ENCODE results near the gene HERC2.

Gene HERC2

DNA sequence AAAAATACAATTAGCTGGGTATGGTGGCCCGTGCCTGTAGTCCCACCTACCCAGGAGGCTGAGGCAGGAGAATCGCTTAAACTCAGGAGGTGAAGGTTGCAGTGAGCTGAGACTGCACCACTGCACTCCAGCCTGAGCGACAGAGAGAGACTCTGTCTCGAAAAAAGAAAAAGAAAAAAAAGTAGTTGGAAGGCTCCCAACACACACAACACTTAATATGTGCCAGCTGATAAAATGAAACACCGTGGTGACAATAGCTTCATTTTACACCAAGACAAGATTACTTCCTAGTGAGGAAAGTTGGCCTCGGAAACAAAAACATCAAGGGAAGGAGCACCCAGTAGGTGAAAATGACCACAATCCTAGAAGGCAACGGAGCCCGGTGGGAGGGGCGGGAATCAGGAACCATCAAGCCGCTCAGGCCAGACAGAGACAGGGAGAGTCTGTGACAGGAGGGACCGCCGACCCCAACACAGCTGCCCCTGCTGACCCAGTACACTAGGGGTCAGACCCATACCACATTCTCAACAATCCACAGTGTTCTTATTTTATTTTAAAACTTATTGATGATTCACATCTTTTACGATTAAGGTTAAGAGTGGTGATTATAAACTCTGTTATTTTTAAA lies 168.4 kb downstream of the HERC2 start:
- TF ChIP-seq TAF1 (IDR thresholded peaks at IDR 0.05; ENCODE audit: borderline replicate concordance, insufficient read depth, low read length) (no peak), REST (IDR thresholded peaks at IDR 0.05; ENCODE audit: insufficient read depth in 1 of 2, low read depth in 2 of 2, low read length in 2 of 2) (no peak), FOXP2 (optimal IDR thresholded peaks at IDR 0.05; ENCODE audit: borderline replicate concordance, extremely low read depth, extremely low read length, insufficient read depth) (no peak)

- no peak for TF ChIP-seq SIN3A (IDR thresholded peaks at IDR 0.05; ENCODE audit: borderline replicate concordance, insufficient read depth, low read length)
- TF ChIP-seq REST (IDR thresholded peaks at IDR 0.05; ENCODE audit: insufficient read depth in 1 of 2, low read depth in 2 of 2, low read length in 2 of 2) = no peak
Measured at GRCh38 chr15:28147801-28148200, 174.2 kb downstream of the HERC2 start.

DNA sequence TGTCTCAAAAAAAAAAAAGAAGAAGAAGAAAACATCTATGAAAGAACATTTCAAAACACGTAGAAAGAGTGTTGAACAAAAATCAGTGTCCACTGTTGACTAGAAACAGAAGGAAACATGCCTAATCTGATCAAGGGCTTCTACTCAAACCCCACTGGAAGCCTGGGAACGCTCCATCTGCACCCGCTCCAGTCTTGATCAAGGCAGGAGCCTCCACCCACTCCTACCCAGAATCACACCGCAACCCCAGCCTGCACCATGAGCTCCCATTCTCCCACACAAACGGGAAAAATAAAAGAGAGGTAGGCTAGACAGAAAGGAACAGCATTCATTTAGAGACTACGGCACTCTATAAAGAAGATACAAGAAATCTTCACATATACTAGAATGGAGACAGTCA lies 181.9 kb downstream of the HERC2 start:
- TF ChIP-seq POLR2AphosphoS5 (IDR thresholded peaks at IDR 0.05; ENCODE audit: low read depth, low read length) = no peak

- no peak for TF ChIP-seq FOXP2 (optimal IDR thresholded peaks at IDR 0.05; ENCODE audit: borderline replicate concordance, extremely low read depth, extremely low read length, insufficient read depth)
Measured at GRCh38 chr15:28133281-28133680, 188.7 kb downstream of the HERC2 start.

DNA sequence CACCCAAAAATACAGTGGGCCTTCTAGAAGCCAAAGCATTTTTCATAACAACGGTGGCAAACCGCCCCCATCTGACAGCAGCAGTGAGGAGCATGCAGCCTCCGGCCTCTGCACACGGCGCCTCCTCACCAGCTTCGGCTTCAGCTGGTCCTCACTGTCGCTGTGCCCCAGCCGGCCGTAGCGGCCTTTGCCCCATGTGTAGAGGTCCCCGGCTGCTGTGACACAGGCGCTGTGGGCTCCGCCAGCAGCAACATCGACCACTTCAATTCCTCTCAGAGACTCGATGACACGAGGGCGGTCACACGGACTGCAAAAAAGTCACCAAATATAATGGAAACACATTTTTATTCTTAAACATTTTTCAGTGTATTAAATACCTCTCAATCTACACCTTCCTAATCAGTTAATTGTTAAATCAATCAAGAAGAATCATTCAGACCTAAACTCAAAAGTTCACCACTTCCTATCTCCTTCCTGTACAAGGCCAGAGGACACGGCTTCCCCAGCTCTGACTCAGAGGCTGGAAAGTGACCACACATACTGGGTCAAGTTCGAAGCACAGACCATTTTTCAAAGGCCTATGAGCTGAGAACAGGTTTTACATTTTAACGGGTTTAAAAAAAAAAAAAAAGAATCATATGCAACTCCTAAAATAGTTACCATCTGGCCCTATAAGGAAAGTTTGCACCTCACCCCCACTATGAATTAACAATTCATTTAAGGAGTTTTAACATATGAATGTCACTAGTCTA lies 189.3 kb downstream of the HERC2 start:
- TF ChIP-seq FOXP2 (optimal IDR thresholded peaks at IDR 0.05; ENCODE audit: borderline replicate concordance, extremely low read depth, extremely low read length, insufficient read depth) = no peak
- TF ChIP-seq REST (IDR thresholded peaks at IDR 0.05; ENCODE audit: insufficient read depth in 1 of 2, low read depth in 2 of 2, low read length in 2 of 2) = no peak
- no peak for TF ChIP-seq POLR2AphosphoS5 (IDR thresholded peaks at IDR 0.05; ENCODE audit: low read depth, low read length)
- TF ChIP-seq SIN3A (IDR thresholded peaks at IDR 0.05; ENCODE audit: borderline replicate concordance, insufficient read depth, low read length) = no peak
- no peak for TF ChIP-seq TAF1 (IDR thresholded peaks at IDR 0.05; ENCODE audit: borderline replicate concordance, insufficient read depth, low read length)

DNA sequence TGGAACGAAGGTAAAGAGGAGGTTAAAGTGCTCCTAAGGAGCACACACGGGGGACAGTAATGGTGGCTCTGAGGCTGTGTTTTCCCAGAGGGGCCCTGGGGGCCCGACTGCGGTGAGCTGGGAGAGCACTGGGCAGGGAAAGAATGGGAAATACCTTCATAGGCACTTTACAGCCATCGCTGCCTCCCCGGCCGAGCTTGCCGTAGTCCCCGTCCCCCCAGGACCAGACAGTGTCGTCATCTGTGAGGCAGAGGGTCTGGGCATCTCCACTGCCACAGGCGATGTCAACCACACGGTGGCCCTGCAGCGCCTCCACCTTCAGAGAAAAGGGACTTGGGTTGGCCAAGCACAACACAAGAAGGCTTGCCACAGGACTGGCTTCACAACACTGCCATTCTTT lies 190.0 kb downstream of the HERC2 start:
- TF ChIP-seq TAF1 (IDR thresholded peaks at IDR 0.05; ENCODE audit: borderline replicate concordance, insufficient read depth, low read length) = no peak
- no peak for TF ChIP-seq REST (IDR thresholded peaks at IDR 0.05; ENCODE audit: insufficient read depth in 1 of 2, low read depth in 2 of 2, low read length in 2 of 2)
- TF ChIP-seq FOXP2 (optimal IDR thresholded peaks at IDR 0.05; ENCODE audit: borderline replicate concordance, extremely low read depth, extremely low read length, insufficient read depth) = no peak
- TF ChIP-seq SIN3A (IDR thresholded peaks at IDR 0.05; ENCODE audit: borderline replicate concordance, insufficient read depth, low read length) = no peak

Data from PFSK-1 (cell line).